Measurements from ENCODE around the gene TP53INP2.
"Not testable (repeated sequence)": the region's sequence is repeated elsewhere in the genome, so short reads cannot be mapped to it uniquely, and the experiment has no call there.

TP53INP2 gene

DNA sequence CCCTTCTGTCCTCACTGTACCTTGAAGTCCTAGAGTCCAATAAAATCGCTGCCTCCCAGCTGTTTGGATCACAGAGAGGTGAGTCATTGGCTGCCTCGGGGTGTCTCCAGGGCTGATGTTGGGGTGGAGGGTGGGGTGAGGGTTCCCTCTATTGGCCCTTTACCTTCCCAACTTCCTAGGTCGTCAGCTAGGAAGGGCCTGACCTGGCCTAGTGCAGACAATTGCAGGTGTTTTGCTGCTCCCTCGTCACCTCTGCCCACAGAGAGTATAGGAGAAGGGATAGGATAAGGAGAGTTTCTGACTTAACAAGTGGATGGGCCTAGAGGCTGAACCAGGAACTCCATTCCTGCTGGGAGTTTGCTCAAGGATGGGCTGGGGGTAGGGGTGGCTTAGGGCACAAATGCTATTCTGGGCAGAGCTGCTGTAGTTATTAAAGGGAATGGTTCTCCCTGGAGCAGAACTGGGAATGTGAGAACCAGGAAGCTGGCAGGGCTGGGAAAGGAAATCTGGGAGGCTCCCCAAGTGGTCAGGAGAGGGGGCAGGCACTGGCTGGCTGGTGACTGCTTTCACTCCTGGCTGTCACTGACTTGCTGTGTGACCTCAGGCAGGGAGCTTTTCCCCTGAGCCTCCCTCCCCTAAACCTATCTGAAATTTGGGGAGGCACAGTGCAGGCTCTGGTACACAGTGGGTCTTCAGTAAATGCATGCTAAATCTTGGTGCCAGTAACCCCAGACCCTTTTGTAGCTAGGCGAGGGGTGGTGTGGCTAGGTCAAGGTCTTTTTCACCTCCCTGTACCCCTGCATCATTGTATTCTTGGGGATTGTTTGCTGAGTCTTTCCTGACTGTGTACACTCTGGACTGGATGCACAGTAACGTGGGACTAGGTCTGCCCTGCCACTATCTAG lies 1.5 kb downstream of the TP53INP2 start:
- no peak for DNase-seq

GRCh38 chr20:34706302-34706875 lies 2.2 kb downstream of the TP53INP2 start:
- DNase-seq = no peak

DNA sequence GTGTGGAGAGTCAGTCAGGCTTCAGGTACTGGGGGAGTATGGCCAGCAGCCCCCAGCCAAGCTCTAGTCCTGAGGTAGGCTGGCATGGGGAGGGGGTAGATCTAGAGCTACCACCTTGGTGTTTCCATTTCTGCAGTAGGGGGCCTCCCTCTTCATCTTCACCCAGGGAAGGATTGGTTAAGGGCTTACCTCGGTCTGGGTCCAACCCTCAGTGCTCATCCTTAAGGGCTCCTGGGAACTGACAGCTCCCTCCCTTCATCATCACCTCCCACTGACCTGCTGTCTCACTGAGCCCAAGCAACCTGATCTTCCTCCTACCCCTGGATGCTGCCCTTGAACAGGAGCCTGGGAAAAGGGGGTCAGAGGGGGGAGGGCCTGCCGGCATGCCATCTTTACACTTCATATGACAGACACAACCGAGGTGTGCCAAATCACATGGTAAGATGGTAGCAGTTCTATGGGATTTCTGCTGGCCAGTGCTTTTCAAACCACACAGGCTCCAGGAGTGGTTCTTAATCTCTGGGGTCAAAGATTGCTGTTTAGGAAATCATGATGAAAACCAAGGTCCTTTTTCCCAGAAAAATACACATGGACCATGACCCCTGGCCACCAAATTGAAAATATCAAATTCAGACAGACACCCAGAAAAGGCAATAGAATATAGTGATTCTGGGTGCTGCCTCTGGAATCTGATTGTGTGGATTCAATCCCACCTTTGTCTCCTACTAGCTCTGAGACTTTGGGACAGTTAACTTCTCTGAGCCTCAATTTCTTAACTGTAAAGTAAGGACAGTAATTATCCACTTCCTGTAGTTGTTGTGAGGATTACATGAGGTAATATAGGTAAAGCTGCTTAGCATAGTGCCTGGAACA lies 3.0 kb downstream of the TP53INP2 start:
- DNase-seq = no peak

- peak; percentile 79 for DNase-seq
Measured at GRCh38 chr20:34708621-34709043, 4.5 kb downstream of the TP53INP2 start.

- peak; percentile 89 for DNase-seq
Measured at GRCh38 chr20:34709044-34709830, 5.1 kb downstream of the TP53INP2 start.

GRCh38 chr20:34709831-34710567 lies 5.9 kb downstream of the TP53INP2 start:
- DNase-seq = peak; percentile 86

GRCh38 chr20:34710568-34710839 lies 6.4 kb downstream of the TP53INP2 start:
- no peak for DNase-seq

DNA sequence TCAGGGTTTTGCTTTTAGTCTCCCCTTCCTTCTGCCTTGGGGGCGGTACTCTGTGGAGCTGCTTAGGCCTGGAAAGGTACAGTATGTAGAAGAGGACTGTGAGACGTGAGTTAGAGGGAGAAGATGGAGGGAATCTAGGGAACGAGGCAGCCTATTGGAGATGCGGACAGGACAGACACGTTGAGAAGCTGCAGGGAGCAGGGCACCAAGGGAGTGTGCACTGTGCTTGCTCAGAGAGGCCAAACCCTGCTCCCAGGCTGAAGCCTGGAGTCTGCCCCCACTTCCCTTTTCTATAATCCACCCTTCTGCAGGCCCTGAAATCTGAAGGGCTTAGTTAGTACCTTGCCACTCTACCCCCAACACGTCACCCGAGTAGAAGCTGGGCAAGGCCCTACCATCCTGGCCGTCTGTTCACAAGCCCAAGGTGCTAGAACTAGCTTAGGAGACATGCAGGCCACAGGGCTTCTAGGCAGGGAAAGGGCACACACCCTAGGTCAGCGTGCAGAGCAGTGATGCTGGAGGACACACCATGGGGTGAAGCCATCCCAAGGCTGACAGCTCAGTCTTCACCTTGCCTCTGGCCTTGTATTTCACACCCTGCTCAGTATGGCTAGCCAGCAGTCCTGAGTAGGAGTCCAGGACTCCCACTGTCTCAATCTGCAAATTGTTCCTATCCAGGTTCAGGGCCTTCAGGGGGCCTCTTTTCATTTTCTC lies 6.9 kb downstream of the TP53INP2 start:
- no peak for DNase-seq

DNA sequence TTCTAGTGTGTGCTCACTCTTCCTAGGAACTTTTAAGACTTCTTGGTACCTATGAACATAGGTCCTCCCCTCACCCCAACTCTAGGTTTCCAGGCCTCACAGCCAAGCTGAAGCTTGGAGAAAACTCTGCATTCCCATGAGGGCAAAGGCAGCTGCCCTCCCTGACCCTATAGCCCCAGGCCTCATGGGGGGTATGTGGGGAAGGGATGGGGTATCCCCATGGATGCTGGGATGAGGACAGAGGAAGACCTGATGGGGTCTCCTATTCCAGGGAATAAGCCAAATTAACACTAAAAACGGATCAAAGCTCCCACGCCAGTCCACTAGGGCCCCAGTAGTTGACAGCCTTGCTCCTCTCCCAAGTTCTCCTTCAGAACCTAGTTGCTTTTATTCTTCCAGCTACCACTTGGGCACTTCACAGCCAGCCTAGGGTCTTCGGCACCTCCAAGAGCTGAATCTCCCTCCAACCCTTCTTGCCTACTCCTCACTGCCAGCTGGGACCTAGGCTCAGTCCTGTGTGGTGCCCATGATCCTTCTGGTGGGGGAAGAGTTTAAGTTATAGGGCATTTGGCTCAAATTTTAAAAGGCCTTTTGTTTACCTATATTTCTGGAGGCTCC lies 7.8 kb downstream of the TP53INP2 start:
- no peak for DNase-seq

DNA sequence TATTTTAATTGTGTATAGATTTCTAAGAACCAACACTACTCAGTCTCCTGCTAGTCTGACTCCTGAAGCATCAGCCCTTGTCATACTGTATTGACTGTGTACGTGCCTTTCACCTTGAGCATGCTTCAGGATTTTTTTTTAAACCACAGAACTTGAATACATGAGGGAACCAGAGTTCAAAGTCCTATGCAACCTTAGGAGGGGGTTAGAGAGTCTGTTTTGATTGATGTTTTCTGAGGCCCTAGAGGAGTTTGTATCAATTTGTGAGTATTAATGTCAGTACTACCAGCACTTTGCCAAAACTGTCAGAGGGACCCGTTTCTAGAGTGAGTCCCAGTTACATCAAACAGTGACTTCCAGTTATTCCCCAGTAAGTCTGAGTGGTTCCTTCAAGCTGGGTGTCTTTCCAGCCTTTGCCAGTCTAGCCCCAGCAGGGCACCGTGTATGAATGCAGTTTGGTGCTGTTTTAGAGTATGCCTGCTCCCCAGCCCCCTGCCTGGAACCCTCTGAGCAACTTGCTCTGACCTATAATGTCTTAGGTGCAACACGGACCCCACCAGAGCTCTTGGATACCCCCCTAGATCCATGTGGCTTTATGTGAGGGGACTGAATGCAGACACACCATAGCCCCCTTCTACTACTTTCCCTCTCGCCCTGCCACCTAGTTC lies 8.5 kb downstream of the TP53INP2 start:
- DNase-seq = no peak

- no peak for DNase-seq
Measured at GRCh38 chr20:34713194-34713943, 9.2 kb downstream of the TP53INP2 start.

GRCh38 chr20:34713944-34714515 lies 9.9 kb downstream of the TP53INP2 start:
- DNase-seq = not testable (repeated sequence)

DNA sequence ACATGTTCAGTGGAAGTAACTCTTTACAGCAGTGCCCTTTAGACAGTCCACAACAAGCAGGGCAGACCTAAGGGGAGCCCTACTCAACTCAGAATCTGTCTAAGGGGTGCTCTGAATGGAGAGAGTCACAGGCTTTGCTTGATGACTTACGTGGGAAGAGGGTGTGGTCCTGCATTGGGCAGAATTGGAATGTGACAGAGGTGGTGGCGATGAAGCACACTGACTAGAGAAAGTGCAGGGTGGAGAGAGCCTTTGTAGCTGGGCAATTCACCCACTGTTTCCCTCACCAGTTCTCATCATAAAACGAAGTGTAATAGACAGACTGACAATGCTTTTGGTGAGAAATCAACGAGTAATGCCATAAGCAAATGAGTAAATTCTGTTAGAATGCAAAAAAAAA lies 11.2 kb downstream of the TP53INP2 start:
- no peak for DNase-seq

DNA sequence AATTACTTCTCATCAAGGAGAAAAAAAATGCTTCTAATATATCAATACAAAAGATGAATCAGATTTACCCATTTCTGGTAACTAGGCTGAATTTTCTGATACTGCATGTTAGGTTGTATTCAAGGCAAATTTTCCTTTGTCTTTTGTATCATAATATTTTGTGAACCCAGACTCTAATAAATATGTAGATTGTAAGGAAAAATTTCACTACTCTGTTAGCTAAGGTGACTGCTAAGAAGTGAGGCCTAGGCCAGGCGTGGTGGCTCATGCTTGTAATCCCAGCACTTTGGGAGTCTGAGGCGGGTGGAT lies 12.7 kb downstream of the TP53INP2 start:
- no peak for DNase-seq

- no peak for DNase-seq
Measured at GRCh38 chr20:34717230-34718095, 13.3 kb downstream of the TP53INP2 start.

- not testable (repeated sequence) for DNase-seq
Measured at GRCh38 chr20:34719242-34720017, 15.3 kb downstream of the TP53INP2 start.

DNA sequence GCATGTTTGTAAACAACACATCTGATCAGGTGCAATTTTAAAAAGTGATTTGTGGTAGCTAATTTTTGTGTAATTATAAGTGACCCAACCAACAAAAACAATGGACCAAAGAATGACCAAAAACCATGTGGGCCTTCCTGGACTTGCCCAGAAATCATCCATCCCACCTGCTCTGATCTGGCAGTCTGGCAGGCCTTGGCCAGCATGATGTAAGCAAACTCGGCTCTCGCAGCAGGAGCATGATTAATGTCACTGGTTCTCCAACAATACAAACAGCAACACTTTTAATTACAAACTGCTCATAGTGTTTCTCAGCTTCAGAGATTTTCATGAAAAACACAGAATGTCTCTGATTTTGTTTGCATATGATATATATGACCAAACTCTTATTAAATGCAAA lies 16.1 kb downstream of the TP53INP2 start:
- no peak for DNase-seq
